ENCODE results near the gene SUMO3. TPM values are rescaled to one million over a fixed set of nuclear protein-coding genes. Genes with fewer than 3 reads are reported as not detected.

The SUMO3 gene
- total RNA-seq, 4 donors from 2014 or later, result 41.7 to 56.2 (median 53.7) TPM

DNA sequence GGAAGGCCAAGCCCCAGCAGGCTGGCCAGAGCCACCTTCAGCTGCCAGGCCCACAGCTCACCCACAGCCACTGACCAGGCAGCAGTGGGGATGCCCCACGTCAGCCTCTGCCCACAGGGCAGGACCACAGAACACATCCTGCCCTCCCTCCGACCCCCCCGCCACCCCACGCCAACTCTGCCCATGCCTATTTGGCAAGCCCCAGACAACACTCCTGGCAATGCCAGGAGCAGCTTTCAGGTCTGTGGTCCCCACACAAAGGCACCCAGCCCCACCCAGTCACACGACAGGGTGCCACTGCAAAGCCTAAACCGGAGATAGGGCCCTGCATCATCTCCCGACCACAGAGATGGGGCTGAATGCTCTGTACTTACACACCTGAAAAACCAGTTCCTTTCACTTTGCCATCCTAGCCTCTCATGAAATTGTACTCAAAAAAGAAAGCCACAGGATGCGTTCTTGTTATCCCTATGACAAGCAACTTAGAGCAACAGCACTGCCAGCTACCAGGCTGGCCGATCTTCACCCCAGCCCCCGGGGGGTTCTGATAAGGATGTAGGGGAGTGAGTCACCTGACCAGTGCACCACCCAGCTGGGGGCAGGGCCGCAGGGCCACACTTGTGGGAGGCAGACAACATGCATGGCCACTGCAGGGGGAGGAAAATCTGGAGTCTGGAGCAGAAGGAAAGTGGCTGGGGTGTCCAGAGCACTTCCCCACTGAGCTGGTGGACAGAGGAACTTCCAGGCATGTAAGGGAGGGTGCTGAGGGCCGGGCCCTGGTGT lies 52.4 kb downstream of the SUMO3 start:
- TF ChIP-seq, protein P1, sequence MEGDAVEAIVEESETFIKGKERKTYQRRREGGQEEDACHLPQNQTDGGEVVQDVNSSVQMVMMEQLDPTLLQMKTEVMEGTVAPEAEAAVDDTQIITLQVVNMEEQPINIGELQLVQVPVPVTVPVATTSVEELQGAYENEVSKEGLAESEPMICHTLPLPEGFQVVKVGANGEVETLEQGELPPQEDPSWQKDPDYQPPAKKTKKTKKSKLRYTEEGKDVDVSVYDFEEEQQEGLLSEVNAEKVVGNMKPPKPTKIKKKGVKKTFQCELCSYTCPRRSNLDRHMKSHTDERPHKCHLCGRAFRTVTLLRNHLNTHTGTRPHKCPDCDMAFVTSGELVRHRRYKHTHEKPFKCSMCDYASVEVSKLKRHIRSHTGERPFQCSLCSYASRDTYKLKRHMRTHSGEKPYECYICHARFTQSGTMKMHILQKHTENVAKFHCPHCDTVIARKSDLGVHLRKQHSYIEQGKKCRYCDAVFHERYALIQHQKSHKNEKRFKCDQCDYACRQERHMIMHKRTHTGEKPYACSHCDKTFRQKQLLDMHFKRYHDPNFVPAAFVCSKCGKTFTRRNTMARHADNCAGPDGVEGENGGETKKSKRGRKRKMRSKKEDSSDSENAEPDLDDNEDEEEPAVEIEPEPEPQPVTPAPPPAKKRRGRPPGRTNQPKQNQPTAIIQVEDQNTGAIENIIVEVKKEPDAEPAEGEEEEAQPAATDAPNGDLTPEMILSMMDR (IDR thresholded peaks at IDR 0.05), result no peak
- Histone ChIP-seq H3K27me3 (no peaks in the 10 kb centered on the region), H3K4me3 (no peak overlapping the region), H3K27ac (no peak overlapping the region), H3K36me3 (peaks cover 0 to 23% of the 10 kb centered on the region in 2 donors), H3K4me1 (no peaks in the 10 kb centered on the region), H3K9me3 (no peaks in the 10 kb centered on the region)
- no peak for ATAC-seq
- WGBS, 2 donors (ENCODE audit: low coverage in 1 of 2), result 20% methylated on average over 1 of the region's 12 CpGs; no CpG with 5 or more reads in 1 of the 2 donors

DNA sequence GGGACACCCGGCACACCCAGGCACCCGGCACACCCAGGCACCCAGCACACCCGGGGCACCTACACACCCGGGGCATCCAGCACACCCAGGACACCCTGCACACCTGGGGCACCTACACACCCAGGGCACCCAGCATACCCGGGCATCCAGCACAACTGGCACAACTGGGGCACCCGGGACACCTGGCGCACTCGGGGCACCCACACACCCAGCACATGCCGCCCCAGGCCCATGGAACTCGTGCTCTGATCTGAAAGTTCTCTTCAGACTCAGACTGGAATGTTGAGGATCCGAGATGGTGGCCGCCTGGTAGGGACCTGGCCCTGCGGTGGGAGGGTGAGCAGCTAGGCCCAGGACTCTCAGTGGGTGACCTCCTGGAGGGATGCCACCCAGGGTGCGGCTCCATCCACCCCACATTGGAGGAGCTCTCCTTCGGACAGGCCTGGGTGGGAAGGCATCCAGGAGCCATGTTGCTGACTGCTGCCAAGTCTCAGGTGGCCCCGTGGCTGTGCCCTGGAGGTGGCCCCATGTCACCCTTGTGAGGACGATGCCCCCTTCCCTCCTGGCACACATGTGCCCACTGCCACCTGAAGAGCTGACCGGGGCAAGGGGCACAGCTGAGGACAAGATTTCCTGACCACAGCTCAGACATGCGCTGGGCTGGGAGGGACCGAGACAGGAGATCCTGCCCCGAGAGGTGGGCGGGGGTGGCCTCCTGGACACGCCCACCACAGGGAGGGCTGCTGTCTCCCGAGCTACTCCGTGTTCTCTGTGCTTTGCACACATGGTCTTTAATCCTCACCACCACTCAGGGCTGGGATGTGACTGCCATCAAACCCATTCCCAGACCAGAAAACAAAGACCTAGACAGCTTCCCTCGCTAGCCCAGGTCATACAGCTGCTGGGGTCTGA lies 53.3 kb downstream of the SUMO3 start:
- peaks cover 0 to 15% of the 10 kb centered on the region in 2 donors for H3K36me3 ChIP-seq
- no peak for TF ChIP-seq POLR2AphosphoS5 (IDR thresholded peaks at IDR 0.05)
- TF ChIP-seq POLR2A (IDR thresholded peaks at IDR 0.05), result no peak
- TF ChIP-seq EP300 (IDR thresholded peaks at IDR 0.05), result no peak
- TF ChIP-seq, protein P1 (IDR thresholded peaks at IDR 0.05), result no peak
- WGBS, 2 donors (ENCODE audit: low coverage in 1 of 2), result no CpG with 5 or more reads among the region's 26 CpGs
- H3K27ac ChIP-seq, result no peak overlapping the region
- no peaks in the 10 kb centered on the region for H3K4me1 ChIP-seq
- H3K4me3 ChIP-seq, result no peak overlapping the region
- no peaks in the 10 kb centered on the region for H3K27me3 ChIP-seq
- ATAC-seq, result no peak
- no peaks in the 10 kb centered on the region for H3K9me3 ChIP-seq

DNA sequence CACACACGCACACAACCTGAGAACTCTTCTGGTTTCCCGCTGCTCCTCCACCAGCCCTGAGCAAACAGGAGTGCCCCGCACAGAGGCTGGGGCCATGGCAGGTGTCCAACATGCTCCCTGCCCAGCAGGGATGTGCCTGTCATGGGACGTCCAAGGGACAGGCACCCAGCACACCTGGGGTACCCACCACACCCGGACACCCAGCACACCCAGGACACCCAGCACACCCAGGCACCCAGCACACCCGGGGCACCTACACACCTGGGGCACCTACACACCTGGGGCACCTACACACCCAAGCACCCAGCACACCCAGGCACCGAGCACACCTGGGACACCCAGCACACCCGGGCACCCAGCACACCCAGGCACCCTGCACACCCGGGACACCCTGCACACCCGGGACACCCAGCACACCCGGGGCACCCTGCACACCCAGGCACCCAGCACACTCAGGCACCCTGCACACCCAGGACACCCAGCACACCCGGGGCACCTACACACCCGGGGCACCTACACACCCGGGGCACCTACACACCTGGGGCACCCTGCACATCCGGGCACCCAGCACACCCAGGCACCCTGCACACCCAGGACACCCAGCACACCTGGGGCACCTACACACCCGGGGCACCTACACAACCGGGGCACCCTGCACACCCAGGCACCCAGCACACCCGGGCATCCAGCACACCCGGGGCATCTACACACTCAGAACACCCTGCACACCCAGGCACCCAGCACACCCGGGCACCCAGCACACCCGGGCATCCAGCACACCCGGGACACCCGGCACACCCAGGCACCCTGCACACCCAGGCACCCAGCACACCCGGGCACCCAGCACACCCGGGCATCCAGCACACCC lies 54.2 kb downstream of the SUMO3 start:
- 24% methylated on average over 3 of the region's 25 CpGs; no CpG with 5 or more reads in 1 of the 2 donors for WGBS, 2 donors (ENCODE audit: low coverage in 1 of 2)
- H3K4me3 ChIP-seq, result no peak overlapping the region
- H3K27ac ChIP-seq, result no peak overlapping the region
- peaks cover 7% of the 10 kb centered on the region for H3K27me3 ChIP-seq
- no peaks in the 10 kb centered on the region for H3K9me3 ChIP-seq
- TF ChIP-seq EP300 (IDR thresholded peaks at IDR 0.05) (no peak), POLR2AphosphoS5 (IDR thresholded peaks at IDR 0.05) (no peak), POLR2A (IDR thresholded peaks at IDR 0.05) (no peak)
- TF ChIP-seq, protein P1 (IDR thresholded peaks at IDR 0.05), result no peak
- ATAC-seq, result no peak
- no peaks in the 10 kb centered on the region for H3K4me1 ChIP-seq
- H3K36me3 ChIP-seq, result peaks cover 0 to 7% of the 10 kb centered on the region in 2 donors

DNA sequence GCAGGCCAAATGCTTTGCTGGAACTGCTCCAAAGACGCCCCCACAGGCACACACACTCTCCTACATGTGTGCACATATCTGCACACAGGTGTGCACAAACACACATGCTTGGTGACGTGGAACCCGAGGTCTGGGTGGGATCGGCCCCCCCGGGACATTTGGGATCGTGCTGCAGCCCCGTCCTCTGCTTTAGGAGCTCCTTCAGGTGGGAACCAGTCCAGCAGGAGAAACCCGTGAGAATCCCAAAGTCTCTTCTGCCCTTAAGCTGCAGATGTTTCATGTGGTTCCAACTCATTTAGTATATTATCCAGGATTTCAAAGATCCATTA lies 54.8 kb downstream of the SUMO3 start:
- H3K4me3 ChIP-seq, result no peak overlapping the region
- TF ChIP-seq POLR2AphosphoS5 (IDR thresholded peaks at IDR 0.05) (no peak), EP300 (IDR thresholded peaks at IDR 0.05) (no peak), POLR2A (IDR thresholded peaks at IDR 0.05) (no peak)
- TF ChIP-seq, protein P1 (IDR thresholded peaks at IDR 0.05), result no peak
- H3K27me3 ChIP-seq, result peaks cover 14% of the 10 kb centered on the region
- H3K36me3 ChIP-seq, result peaks cover 0 to under 1% of the 10 kb centered on the region in 2 donors
- H3K9me3 ChIP-seq, result peaks cover 0 to 5% (median 0%) of the 10 kb centered on the region in 3 donors
- 59% methylated on average over 8 of the region's 8 CpGs; no CpG with 5 or more reads in 1 of the 2 donors for WGBS, 2 donors (ENCODE audit: low coverage in 1 of 2)
- no peak for ATAC-seq
- H3K27ac ChIP-seq, result no peak overlapping the region
- no peaks in the 10 kb centered on the region for H3K4me1 ChIP-seq
